ENCODE results near the gene SELENOO.

- no peak for TF ChIP-seq CTCF (IDR thresholded peaks at IDR 0.05)
- no peak for TF ChIP-seq POLR2A (IDR thresholded peaks at IDR 0.05)
Measured at GRCh38 chr22:50215297-50216054, 14.7 kb downstream of the SELENOO start.
